HepG2 (cell line): ENCODE data around the gene PPP1R3C. TPM values are rescaled to one million over a fixed set of nuclear protein-coding genes. Genes with fewer than 3 reads are reported as not detected.

ENCODE experiments used
- DNMT1 ChIP-seq: sonication (generic); formaldehyde crosslinking; IDR thresholded peaks from 2 replicates; pipeline ENCODE4 v1.5.1; 2020; ENCODE audit warnings: mild to moderate bottlenecking, missing genetic modification reagents
- HDAC6 ChIP-seq: fragments of 200-600 bp; sonication (generic); IDR thresholded peaks from 2 replicates; pipeline ENCODE4 v1.7.0; 2017; ENCODE audit warnings: mild to moderate bottlenecking, antibody characterized with exemption, low read length, low read depth
- HMG20B ChIP-seq: conservative IDR thresholded peaks from 2 replicates; pipeline ENCODE4 v1.6.1; 2016; ENCODE audit warnings: missing genetic modification reagents, missing compliant biosample characterization
- KDM1A ChIP-seq: IDR thresholded peaks from 2 replicates; pipeline ENCODE4 v1.6.1; 2016; ENCODE audit warnings: missing compliant biosample characterization
- KLF9 ChIP-seq: IDR thresholded peaks from 2 replicates; pipeline ENCODE4 v1.6.1; 2016; ENCODE audit warnings: low read depth
- MBNL3 ChIP-seq: fragments of 250-450 bp; sonication (Bioruptor Pico); conservative IDR thresholded peaks from 2 replicates; pipeline ENCODE4 v1.8.0; 2022; ENCODE audit warnings: mild to moderate bottlenecking, inconsistent platforms
- MED8 ChIP-seq: sonication (generic); formaldehyde crosslinking; IDR thresholded peaks from 2 replicates; pipeline ENCODE4 v1.8.1; 2023; ENCODE audit warnings: mild to moderate bottlenecking, missing genetic modification reagents; ENCODE audit not compliant: insufficient replicate concordance
- REPIN1 ChIP-seq: sonication (generic); formaldehyde crosslinking; IDR thresholded peaks from 2 replicates; pipeline ENCODE4 v1.8.0; 2022; ENCODE audit warnings: missing genetic modification reagents, low read depth, mild to moderate bottlenecking, borderline replicate concordance
- RXRB ChIP-seq: IDR thresholded peaks from 2 replicates; pipeline ENCODE4 v1.6.1; 2016; ENCODE audit warnings: borderline replicate concordance, missing genetic modification reagents, missing compliant biosample characterization
- SIX4 ChIP-seq: sonication (generic); formaldehyde crosslinking; IDR thresholded peaks from 2 replicates; pipeline ENCODE4 v1.4.0; 2020; ENCODE audit warnings: missing genetic modification reagents
- THYN1 ChIP-seq: sonication (generic); formaldehyde crosslinking; IDR thresholded peaks from 2 replicates; pipeline ENCODE4 v1.8.1; 2023; ENCODE audit warnings: low read depth, mild to moderate bottlenecking, moderate library complexity, missing genetic modification reagents, borderline replicate concordance
- U2AF2 ChIP-seq: fragments of 200-400 bp; formaldehyde crosslinking; IDR thresholded peaks from 2 replicates; pipeline ENCODE4 v1.6.1; 2017; ENCODE audit warnings: low read depth, mild to moderate bottlenecking, low read length
- ZBTB37 ChIP-seq: sonication (generic); formaldehyde crosslinking; IDR thresholded peaks from 2 replicates; pipeline ENCODE4 v1.4.0; 2020; ENCODE audit warnings: mild to moderate bottlenecking, missing genetic modification reagents
- ZC3H4 ChIP-seq: sonication (generic); formaldehyde crosslinking; IDR thresholded peaks from 2 replicates; pipeline ENCODE4 v1.4.0; 2020; ENCODE audit warnings: missing genetic modification reagents, borderline replicate concordance
- ZFP37 ChIP-seq: sonication (generic); formaldehyde crosslinking; IDR thresholded peaks from 2 replicates; pipeline ENCODE4 v1.4.0; 2020; ENCODE audit warnings: missing genetic modification reagents, borderline replicate concordance
- ZNF101 ChIP-seq: sonication (generic); formaldehyde crosslinking; IDR thresholded peaks from 2 replicates; pipeline ENCODE4 v1.4.0; 2020; ENCODE audit warnings: mild to moderate bottlenecking, low read depth, missing genetic modification reagents, borderline replicate concordance
- ZNF232 ChIP-seq: sonication (generic); formaldehyde crosslinking; IDR thresholded peaks from 2 replicates; pipeline ENCODE4 v1.4.0; 2020; ENCODE audit warnings: missing genetic modification reagents, borderline replicate concordance
- ZNF326 ChIP-seq: sonication (generic); formaldehyde crosslinking; IDR thresholded peaks from 2 replicates; pipeline ENCODE4 v1.4.0; 2020; ENCODE audit warnings: missing genetic modification reagents, borderline replicate concordance
- ZNF530 ChIP-seq: sonication (generic); formaldehyde crosslinking; IDR thresholded peaks from 2 replicates; pipeline ENCODE4 v1.5.0; 2020; ENCODE audit warnings: low read depth, mild to moderate bottlenecking, missing genetic modification reagents
- ZNF75D ChIP-seq: sonication (generic); formaldehyde crosslinking; IDR thresholded peaks from 2 replicates; pipeline ENCODE4 v1.8.1; 2023; ENCODE audit warnings: missing genetic modification reagents, mild to moderate bottlenecking, borderline replicate concordance
- ZNF784 ChIP-seq: sonication (generic); formaldehyde crosslinking; IDR thresholded peaks from 2 replicates; pipeline ENCODE4 v1.5.1; 2020; ENCODE audit warnings: missing genetic modification reagents, mild to moderate bottlenecking, borderline replicate concordance
- ZNF816 ChIP-seq: sonication (generic); formaldehyde crosslinking; IDR thresholded peaks from 2 replicates; pipeline ENCODE4 v1.8.0; 2022; ENCODE audit warnings: missing genetic modification reagents, mild to moderate bottlenecking, borderline replicate concordance
- ZSCAN9 ChIP-seq: IDR thresholded peaks from 2 replicates; pipeline ENCODE4 v1.6.1; 2016; ENCODE audit warnings: borderline replicate concordance
- polyA plus RNA-seq, 8 experiments: library from polyadenylated mRNA; depleted of rRNA in 3 of 8; stranded (reverse) in 7 of 8; unstranded in 1 of 8; fragments of >200 nt; fragmentation: Illumina TruSeq in 4 of 8; extraction: Trizol in 4 of 8; gene quantifications; 2 replicates each; pipeline versions ENCODE4 v1.2.1 to v1.2.3, GENCODE V29; 2011 to 2016; ENCODE audit warnings: low read depth in 4 of 8, missing spikeins in 1 of 8, mixed read lengths in 1 of 8; ENCODE audit not compliant: insufficient read depth in 1 of 8
- total RNA-seq, 5 experiments: library from RNA; depleted of rRNA; stranded (reverse); fragments of >200 nt; fragmentation: Illumina TruSeq; extraction: Trizol; gene quantifications; 2 replicates each; pipeline ENCODE4 v1.2.3, GENCODE V29; 2016; ENCODE audit warnings: low read depth in 1 of 5
- TF ChIP-seq, protein P1 (sequence below): sonication (generic); IDR thresholded peaks from 2 replicates; pipeline ENCODE4 v1.6.1; 2016; ENCODE audit warnings: low read depth, borderline replicate concordance
- TF ChIP-seq, protein P2 (sequence below): sonication (generic); formaldehyde crosslinking; IDR thresholded peaks from 2 replicates; pipeline ENCODE4 v1.9.0; 2022; ENCODE audit warnings: low read depth, missing genetic modification reagents

Gene PPP1R3C
- total and polyA plus RNA-seq, 2 of the 13 experiments (the other 11 are each of a cell fraction or from before 2014, with no cell fraction given): 13.3 to 14.8 TPM

- TF ChIP-seq ZC3H4 (CRISPR knock-in tag) (no peak), HMG20B (CRISPR knock-in tag) (peak; percentile 85), HDAC6 (no peak), U2AF2 (no peak), MED8 (CRISPR knock-in tag) (no peak), ZNF101 (CRISPR knock-in tag) (no peak), ZNF784 (peak; percentile 89; the same call in 1 of the 2 replicates), ZNF232 (CRISPR knock-in tag) (peak; percentile 96), ZNF75D (CRISPR knock-in tag) (peak; percentile 68; the same call in 1 of the 2 replicates), ZFP37 (CRISPR knock-in tag) (peak; percentile 87), KLF9 (peak; percentile 72; the same call in 1 of the 2 replicates), ZNF326 (CRISPR knock-in tag) (no peak), ZSCAN9 (peak; percentile 95), RXRB (CRISPR knock-in tag) (peak; percentile 85), REPIN1 (CRISPR knock-in tag) (peak; percentile 98), SIX4 (CRISPR knock-in tag) (peak; percentile 73), DNMT1 (CRISPR knock-in tag) (no peak), THYN1 (peak; percentile 86), MBNL3 (CRISPR knock-in tag) (no peak), ZBTB37 (CRISPR knock-in tag) (no peak), ZNF530 (0 out of 2 replicates have a peak, but pooled peaks have one; percentile 35), ZNF816 (peak; percentile 99), KDM1A (no peak)
- TF ChIP-seq, protein P1, sequence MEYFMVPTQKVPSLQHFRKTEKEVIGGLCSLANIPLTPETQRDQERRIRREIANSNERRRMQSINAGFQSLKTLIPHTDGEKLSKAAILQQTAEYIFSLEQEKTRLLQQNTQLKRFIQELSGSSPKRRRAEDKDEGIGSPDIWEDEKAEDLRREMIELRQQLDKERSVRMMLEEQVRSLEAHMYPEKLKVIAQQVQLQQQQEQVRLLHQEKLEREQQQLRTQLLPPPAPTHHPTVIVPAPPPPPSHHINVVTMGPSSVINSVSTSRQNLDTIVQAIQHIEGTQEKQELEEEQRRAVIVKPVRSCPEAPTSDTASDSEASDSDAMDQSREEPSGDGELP: peak; percentile 97
- TF ChIP-seq, protein P2, sequence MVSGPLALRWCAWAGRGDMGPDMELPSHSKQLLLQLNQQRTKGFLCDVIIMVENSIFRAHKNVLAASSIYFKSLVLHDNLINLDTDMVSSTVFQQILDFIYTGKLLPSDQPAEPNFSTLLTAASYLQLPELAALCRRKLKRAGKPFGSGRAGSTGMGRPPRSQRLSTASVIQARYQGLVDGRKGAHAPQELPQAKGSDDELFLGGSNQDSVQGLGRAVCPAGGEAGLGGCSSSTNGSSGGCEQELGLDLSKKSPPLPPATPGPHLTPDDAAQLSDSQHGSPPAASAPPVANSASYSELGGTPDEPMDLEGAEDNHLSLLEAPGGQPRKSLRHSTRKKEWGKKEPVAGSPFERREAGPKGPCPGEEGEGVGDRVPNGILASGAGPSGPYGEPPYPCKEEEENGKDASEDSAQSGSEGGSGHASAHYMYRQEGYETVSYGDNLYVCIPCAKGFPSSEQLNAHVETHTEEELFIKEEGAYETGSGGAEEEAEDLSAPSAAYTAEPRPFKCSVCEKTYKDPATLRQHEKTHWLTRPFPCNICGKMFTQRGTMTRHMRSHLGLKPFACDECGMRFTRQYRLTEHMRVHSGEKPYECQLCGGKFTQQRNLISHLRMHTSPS (CRISPR knock-in tag): peak; percentile 94
Measured at GRCh38 chr10:91632671-91633550, at the start of gene PPP1R3C (continued).
